ENCODE measurements around the gene DAAM2. TPM values are rescaled to one million over a fixed set of nuclear protein-coding genes. Genes with fewer than 3 reads are reported as not detected.

The DAAM2 gene
- total RNA-seq, 6 donors from 2014 or later, result 21.0 to 81.7 (median 31.9) TPM

- Histone ChIP-seq H3K9me3 (no peaks in the 10 kb centered on the region), H3K4me1 (peaks cover 0 to 3% (median 1%) of the 10 kb centered on the region in 4 donors), H3K27ac (no peak overlapping the region), H3K36me3 (peaks cover 0 to 21% (median 9%) of the 10 kb centered on the region in 4 donors), H3K4me3 (no peak overlapping the region), H3K27me3 (no peaks in the 10 kb centered on the region)
- DNase-seq, result no peak
- TF ChIP-seq POLR2AphosphoS5 (IDR thresholded peaks at IDR 0.05) (no peak), EP300 (IDR thresholded peaks at IDR 0.05) (no peak), POLR2A (IDR thresholded peaks at IDR 0.05) (no peak), CTCF (IDR thresholded peaks at IDR 0.05) (no peak)
- no peak for ATAC-seq (ENCODE audit: low FRiP score in 2 of 2)
- 48 to 69% methylated on average over 3 of the region's 3 CpGs for WGBS, 2 donors
These were observed 69.5 kb downstream of the DAAM2 start for GRCh38 chr6:39861663-39862062.

GRCh38 chr6:39865011-39865888, 73.1 kb downstream of the DAAM2 start:
- Histone ChIP-seq H3K27me3 (no peaks in the 10 kb centered on the region), H3K9me3 (no peaks in the 10 kb centered on the region), H3K36me3 (peaks cover 3 to 25% (median 15%) of the 10 kb centered on the region in 4 donors), H3K4me3 (no peak overlapping the region), H3K27ac (peak overlapping the region in 1 of 4 donors; percentile 26), H3K4me1 (no peaks in the 10 kb centered on the region)
- DNase-seq (peak in 1 of 2 donors; percentile 47), ATAC-seq (ENCODE audit: low FRiP score in 2 of 2) (peak in 1 of 2 donors; percentile 66)
- whole genome bisulfite sequencing, 2 donors, result 50 to 51% methylated on average over 15 of the region's 15 CpGs
- TF ChIP-seq POLR2AphosphoS5 (IDR thresholded peaks at IDR 0.05) (no peak), CTCF (IDR thresholded peaks at IDR 0.05) (peak; percentile 47 to 75 (median 64)), EP300 (IDR thresholded peaks at IDR 0.05) (no peak), POLR2A (IDR thresholded peaks at IDR 0.05) (no peak)

- H3K4me3 ChIP-seq, result no peak overlapping the region
- no peak for TF ChIP-seq EP300 (IDR thresholded peaks at IDR 0.05)
- no peak for TF ChIP-seq CTCF (IDR thresholded peaks at IDR 0.05)
- no peak for TF ChIP-seq POLR2AphosphoS5 (IDR thresholded peaks at IDR 0.05)
- no peak for TF ChIP-seq POLR2A (IDR thresholded peaks at IDR 0.05)
- no peaks in the 10 kb centered on the region for H3K9me3 ChIP-seq
- ATAC-seq (ENCODE audit: low FRiP score in 2 of 2), result no peak
- H3K36me3 ChIP-seq, result peaks cover 3 to 29% (median 11%) of the 10 kb centered on the region in 4 donors
- H3K27ac ChIP-seq, result no peak overlapping the region
- H3K4me1 ChIP-seq, result no peaks in the 10 kb centered on the region
- no peaks in the 10 kb centered on the region for H3K27me3 ChIP-seq
- 83 to 90% methylated on average over 5 to 6 of the region's 6 CpGs for WGBS, 2 donors
- DNase-seq, result no peak
These were observed 75.4 kb downstream of the DAAM2 start for GRCh38 chr6:39867592-39867991.

GRCh38 chr6:39870950-39871349, 78.8 kb downstream of the DAAM2 start:
- ATAC-seq (ENCODE audit: low FRiP score in 2 of 2) (no peak), DNase-seq (peak in 1 of 2 donors; percentile 17)
- WGBS, 2 donors, result 87 to 93% methylated on average over 1 to 3 of the region's 3 CpGs
- Histone ChIP-seq H3K4me1 (no peaks in the 10 kb centered on the region), H3K27ac (no peak overlapping the region), H3K4me3 (no peak overlapping the region), H3K36me3 (peaks cover 12 to 57% (median 24%) of the 10 kb centered on the region in 4 donors), H3K9me3 (no peaks in the 10 kb centered on the region), H3K27me3 (no peaks in the 10 kb centered on the region)
- TF ChIP-seq EP300 (IDR thresholded peaks at IDR 0.05), result no peak
- no peak for TF ChIP-seq POLR2A (IDR thresholded peaks at IDR 0.05)
- TF ChIP-seq CTCF (IDR thresholded peaks at IDR 0.05), result no peak
- no peak for TF ChIP-seq POLR2AphosphoS5 (IDR thresholded peaks at IDR 0.05)
